Measurements from ENCODE around the gene PLAC1.

Gene PLAC1

DNA sequence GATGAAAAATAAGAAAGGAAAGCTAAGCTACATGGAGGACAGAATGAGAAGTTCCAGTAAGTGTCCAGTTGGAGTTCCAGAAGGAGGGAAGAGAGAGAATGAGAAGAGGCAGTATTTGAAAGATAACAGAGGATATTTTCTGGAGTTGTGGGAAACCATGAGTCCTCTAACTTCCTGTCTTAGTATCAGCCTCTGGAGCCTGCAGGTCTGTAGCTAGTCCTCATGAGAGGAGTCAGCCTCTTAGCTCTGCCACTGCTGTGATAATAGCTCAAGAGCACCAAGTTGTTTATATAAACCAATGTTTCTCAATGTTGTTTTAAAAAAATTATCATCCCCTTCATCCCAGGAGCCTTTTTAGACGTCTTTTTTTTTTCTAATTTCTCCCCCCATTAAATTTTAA is 2.4 kb upstream of the PLAC1 start:
- no peak overlapping the region for H3K4me3 ChIP-seq (replicated peaks; ENCODE audit: low read depth, low read length)
- TF ChIP-seq, protein P1, sequence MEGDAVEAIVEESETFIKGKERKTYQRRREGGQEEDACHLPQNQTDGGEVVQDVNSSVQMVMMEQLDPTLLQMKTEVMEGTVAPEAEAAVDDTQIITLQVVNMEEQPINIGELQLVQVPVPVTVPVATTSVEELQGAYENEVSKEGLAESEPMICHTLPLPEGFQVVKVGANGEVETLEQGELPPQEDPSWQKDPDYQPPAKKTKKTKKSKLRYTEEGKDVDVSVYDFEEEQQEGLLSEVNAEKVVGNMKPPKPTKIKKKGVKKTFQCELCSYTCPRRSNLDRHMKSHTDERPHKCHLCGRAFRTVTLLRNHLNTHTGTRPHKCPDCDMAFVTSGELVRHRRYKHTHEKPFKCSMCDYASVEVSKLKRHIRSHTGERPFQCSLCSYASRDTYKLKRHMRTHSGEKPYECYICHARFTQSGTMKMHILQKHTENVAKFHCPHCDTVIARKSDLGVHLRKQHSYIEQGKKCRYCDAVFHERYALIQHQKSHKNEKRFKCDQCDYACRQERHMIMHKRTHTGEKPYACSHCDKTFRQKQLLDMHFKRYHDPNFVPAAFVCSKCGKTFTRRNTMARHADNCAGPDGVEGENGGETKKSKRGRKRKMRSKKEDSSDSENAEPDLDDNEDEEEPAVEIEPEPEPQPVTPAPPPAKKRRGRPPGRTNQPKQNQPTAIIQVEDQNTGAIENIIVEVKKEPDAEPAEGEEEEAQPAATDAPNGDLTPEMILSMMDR (IDR thresholded peaks at IDR 0.05; ENCODE audit: low read depth, low read length, missing control alignments) = no peak
- no peak for DNase-seq (ENCODE audit: extremely low read depth, low read depth)

DNA sequence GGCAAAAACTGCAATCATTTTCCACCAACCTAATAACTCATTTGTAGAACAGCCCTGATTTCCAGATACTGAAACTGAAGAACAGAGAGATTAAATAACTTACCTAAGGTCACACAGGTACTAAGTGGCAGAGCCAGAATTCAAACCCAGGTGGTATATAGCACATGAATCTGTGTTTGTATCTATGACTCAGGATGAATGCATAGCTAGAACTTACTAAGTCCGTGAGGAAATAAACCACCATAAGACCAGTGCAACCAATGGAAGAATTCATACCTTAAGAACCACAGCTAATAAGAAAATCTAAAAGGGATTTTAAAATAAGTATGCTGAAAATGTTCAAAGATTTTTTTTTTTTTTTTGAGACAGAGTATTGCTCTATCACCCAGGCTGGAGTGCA is 1.5 kb upstream of the PLAC1 start:
- TF ChIP-seq, protein P1 (IDR thresholded peaks at IDR 0.05; ENCODE audit: low read depth, low read length, missing control alignments) = no peak
- no peak overlapping the region for H3K4me3 ChIP-seq (replicated peaks; ENCODE audit: low read depth, low read length)
- no peak for DNase-seq (ENCODE audit: extremely low read depth, low read depth)

DNA sequence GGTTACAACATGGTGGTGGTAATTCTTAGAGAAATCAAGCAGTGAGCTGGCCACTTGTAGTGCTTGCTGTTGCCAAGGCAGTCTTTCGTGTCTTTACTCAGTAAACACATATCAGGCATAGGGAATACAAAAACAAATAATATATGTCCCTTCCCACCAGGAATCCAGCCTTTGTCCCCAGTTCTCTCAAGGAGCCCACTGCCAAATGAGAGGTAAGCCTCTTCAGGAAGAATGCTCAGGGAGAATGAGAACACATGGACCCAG is 421 bp upstream of the PLAC1 start:
- TF ChIP-seq, protein P1 (IDR thresholded peaks at IDR 0.05; ENCODE audit: low read depth, low read length, missing control alignments) = no peak
- DNase-seq (ENCODE audit: extremely low read depth, low read depth) = no peak
- no peak overlapping the region for H3K4me3 ChIP-seq (replicated peaks; ENCODE audit: low read depth, low read length)

DNA sequence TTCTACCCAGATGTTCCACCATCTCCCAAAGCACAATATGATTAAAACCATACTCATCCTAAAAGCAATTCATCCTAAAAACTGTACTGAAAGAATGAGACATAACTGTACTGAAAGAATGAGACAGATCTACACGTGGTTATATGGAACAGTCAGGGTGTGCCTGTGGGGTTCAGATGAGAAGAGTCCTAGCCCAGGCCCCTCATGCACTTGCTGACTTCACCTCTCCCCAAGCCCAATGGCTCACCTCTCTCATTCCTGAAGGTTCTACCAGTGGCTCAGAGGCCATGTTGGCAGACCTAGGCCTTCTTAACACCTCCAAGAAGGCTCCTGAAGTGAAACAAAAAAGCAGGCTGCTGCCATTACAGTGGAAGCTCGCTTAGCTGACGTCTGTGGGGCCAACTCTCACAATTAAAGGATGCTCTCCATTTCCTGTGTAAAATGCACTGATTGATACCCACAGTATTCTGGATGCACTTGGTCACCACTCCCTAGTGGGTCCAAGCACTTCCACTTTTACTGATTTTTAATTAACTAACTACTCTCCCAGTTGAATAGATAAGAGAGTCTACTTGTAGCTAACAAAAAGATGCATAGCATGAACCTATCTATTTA is 3.8 kb downstream of the PLAC1 start:
- TF ChIP-seq, protein P1 (IDR thresholded peaks at IDR 0.05; ENCODE audit: low read depth, low read length, missing control alignments) = no peak
- DNase-seq (ENCODE audit: extremely low read depth, low read depth) = no peak
- no peak overlapping the region for H3K4me3 ChIP-seq (replicated peaks; ENCODE audit: low read depth, low read length)

DNA sequence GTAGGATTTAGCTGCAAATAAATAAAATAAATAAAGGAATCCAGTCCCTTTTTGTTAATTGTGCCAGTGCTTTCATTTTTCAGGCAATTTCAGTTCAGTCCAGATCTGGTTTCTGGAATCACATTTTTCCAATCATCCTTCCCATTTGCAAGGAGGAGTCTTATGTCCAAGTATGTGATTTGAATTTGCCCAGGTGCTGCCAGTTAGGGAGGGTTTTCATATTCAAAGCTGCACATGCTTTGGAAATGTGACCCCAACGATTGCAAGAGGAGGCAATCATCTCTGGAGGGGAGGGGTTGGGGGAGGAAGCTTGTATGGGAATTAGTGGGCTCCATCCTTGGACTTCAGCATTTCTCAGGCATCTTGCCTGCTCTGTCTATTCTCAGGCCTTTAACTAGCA is 4.4 kb downstream of the PLAC1 start:
- no peak overlapping the region for H3K4me3 ChIP-seq (replicated peaks; ENCODE audit: low read depth, low read length)
- no peak for DNase-seq (ENCODE audit: extremely low read depth, low read depth)
- TF ChIP-seq, protein P1 (IDR thresholded peaks at IDR 0.05; ENCODE audit: low read depth, low read length, missing control alignments) = no peak

DNA sequence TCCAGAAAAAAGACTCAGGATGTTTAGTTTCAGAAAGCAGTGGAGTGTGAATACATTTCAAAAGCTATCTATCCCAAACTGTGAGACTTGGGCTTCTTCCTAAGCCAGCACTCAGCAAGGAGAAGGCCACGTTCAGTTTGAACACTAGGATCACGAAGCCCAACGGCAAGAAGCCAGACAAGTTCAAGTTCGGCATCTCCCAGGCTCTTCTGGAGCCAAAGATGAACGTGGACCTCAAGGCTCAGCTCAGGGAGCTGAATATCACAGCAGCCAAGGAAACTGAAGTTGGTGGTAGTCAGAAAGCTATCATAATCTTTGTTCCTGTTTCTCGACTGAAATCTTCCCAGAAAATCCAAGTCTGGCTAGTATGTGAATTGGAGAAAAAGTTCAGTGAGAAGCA is 7.6 kb downstream of the PLAC1 start:
- DNase-seq (ENCODE audit: extremely low read depth, low read depth) = no peak
- TF ChIP-seq, protein P1 (IDR thresholded peaks at IDR 0.05; ENCODE audit: low read depth, low read length, missing control alignments) = no peak
- H3K4me3 ChIP-seq (replicated peaks; ENCODE audit: low read depth, low read length) = no peak overlapping the region

DNA sequence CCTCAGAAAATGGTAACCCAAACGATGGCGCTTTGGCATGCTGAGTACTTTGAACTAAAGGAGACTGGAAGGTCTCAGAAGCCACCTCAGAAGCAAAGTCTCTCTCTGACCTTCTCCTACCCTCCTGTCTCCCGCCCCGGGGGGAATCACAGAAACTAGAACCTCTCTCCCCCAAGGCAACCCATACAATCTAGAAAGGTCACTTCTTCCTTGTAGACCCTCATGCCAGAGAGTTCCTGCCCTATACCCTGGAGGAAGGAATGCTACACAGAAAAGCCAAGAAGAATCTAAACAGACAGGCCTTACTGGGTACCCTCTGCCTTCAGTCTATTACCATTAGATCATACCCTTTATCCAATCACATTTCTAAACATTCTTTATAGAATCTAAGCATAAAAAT is 8.5 kb downstream of the PLAC1 start:
- TF ChIP-seq, protein P1 (IDR thresholded peaks at IDR 0.05; ENCODE audit: low read depth, low read length, missing control alignments) = no peak
- no peak for DNase-seq (ENCODE audit: extremely low read depth, low read depth)
- H3K4me3 ChIP-seq (replicated peaks; ENCODE audit: low read depth, low read length) = no peak overlapping the region
